Right ventricle myocardium inferior (tissue), 1 donor: ENCODE results near the gene MAST2. TPM values are rescaled to one million over a fixed set of nuclear protein-coding genes. Genes with fewer than 3 reads are reported as not detected.
"Not testable (repeated sequence)": the region's sequence is repeated elsewhere in the genome, so short reads cannot be mapped to it uniquely, and the experiment has no call there.

ENCODE experiments used
- ATAC-seq: fragments of 200-7000 bp; cut with Tn5 transposase; one replicate; pipeline ENCODE4 v1.9.1; 2020; ENCODE audit warnings: mild to moderate bottlenecking, moderate library complexity
- DNase-seq: peaks from one replicate; pipeline ENCODE4 v3.0.0; 2021; ENCODE audit errors: missing footprints
- intact Hi-C: fragments of 100-400 bp; cut with DNase I; formaldehyde crosslinking; loops from one replicate; pipeline ENCODE4 v1.11.0; 2022
- total RNA-seq: library from RNA; stranded (reverse); fragmentation: NEBNext Ultra II Directional; extraction: Animal tissue kit (Norgen Biotek cat#: 25700); gene quantifications from one replicate; pipeline ENCODE4 v1.2.1, GENCODE V29; 2021
- donor health status: DM: no; HTN: yes; CAD: no; lungs with severe emphysema.

MAST2 gene
- total RNA-seq, 1 donor from 2014 or later, result 100 TPM

DNA sequence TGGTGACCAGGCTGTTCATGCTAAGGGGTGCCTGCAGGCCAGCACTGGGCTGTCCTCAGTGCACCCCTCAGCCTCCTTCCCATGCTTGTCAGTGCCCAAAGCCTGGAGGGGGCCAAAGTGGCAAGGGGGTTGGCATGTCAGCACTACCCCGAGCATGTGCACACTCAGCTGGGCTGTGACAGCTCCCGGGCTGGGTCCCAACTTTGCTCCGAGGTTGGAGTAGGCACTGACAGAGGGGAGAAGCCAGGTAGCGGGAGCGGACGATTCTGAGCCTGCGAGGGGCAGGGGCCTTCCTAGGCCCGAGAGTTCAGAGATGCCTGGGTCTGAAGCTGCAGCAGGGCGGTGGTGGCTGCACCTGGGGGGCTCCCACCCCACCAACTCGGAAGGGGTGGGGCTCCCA is 119.0 kb downstream of the MAST2 start:
- DNase-seq (peak; percentile 83), ATAC-seq (peak; percentile 94)
- intact Hi-C loops, result no loop called here

DNA sequence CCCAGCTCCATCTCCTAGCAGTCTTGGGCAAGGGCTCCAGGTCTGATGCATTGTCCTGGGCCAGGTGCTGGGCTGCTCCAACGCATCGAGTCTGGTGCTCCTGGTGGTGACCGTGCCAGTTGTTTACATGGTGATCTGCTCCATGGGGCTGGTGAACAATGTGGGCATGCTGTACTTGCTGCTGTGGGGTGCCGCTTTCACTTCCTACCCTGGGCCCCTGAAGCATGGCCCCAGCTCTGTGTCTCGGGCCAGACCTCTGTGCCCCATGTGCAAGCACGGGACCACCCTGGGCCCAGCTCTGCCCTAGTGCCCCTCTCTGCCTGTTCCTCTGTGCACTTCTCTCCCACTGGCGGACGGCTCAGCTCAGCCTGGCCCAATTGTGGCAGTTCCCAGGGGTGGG is 119.4 kb downstream of the MAST2 start:
- ATAC-seq (peak; percentile 11), DNase-seq (no peak)
- intact Hi-C loops, result no loop called here

DNA sequence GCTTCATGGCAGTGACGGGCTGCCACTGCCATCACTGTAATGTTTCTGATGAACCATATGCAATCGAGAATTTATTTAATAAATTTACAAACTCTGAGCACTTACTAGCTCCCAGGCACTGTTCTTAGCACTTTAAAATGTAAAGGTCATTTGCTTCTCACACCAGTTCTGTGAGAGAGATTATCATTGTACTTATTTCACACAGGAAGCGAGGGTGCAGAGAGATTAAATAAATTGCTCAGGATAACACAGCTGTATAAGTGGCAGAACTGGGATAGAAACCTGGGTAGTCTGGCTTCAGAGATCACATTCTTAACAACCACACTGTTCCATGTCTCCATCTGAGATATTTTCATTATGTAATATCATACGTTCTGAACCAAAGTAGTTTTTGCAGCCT is 119.9 kb downstream of the MAST2 start:
- intact Hi-C loops, result no loop called here
- DNase-seq, result no peak
- ATAC-seq, result no peak

DNA sequence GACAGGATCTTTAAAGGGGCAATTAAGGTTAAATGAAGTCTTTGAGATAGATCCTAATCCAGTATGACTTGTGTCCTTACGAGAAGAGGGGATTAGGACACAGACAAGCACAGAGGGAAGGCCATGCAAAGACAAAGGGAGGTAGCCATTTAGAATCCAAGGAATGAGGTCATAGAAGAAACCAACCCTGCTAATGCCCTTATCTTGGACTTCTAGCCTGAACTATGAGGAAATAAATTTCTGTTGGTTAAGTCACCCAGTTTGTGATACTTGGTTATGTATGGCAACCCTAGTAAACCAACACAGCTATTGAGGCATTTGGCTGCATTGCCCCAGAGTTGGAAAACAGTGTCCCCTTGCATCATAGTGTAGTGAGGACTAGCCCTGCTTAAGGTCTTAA is 121.3 kb downstream of the MAST2 start:
- intact Hi-C loops, result no loop called here
- ATAC-seq, result no peak

DNA sequence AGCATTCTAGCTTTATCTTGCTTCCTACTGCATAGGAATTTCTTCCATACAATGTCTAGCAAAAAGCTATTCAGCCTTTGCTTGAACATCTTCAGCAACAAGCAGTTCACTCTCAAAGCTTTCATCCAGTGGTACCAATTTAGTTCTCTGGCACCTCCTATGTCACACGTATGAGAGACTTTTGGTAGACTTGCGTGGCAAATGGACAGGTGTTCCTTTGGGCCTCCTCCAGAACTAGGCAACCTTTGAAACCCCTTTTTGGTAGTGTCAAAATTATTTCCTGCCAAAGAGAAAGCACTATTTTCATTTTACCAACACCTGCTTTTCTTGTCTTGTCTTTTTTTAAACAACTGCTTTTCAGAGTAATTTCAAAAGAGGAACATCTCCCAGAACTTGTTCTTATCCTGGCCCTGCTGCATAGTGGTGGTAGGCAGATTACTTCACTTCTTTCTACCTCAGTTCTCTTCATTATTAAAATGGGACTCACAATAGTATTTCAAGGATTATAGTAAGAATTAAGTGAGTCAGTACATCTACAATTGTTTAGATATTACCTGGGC is 122.4 kb downstream of the MAST2 start:
- intact Hi-C loops, result no loop called here
- no peak for ATAC-seq

More for the DNA sequence above, 121.3 kb downstream of the MAST2 start:
- no peak for DNase-seq

DNA sequence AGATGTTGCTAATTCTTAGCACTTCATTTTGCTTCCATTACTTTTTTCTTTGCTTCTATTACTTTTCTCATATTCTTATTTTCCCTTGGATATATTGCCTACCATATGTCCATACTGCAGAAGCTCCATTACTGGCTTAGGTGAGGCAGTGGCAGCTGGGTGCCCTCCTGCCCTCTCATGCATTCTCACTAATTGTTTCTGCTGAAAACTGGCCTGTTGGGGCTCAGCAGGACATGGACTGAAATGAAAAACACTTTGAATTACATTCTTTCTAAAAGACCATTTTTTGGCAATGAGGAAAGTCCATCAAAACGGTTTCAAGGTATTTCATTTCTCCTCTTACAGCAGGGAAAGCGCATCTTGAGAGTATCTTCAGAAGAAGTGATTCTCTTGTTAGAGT is 122.9 kb downstream of the MAST2 start:
- ATAC-seq, result no peak
- DNase-seq, result no peak
- intact Hi-C loops, result no loop called here

More for the DNA sequence above, 122.4 kb downstream of the MAST2 start:
- DNase-seq, result no peak

DNA sequence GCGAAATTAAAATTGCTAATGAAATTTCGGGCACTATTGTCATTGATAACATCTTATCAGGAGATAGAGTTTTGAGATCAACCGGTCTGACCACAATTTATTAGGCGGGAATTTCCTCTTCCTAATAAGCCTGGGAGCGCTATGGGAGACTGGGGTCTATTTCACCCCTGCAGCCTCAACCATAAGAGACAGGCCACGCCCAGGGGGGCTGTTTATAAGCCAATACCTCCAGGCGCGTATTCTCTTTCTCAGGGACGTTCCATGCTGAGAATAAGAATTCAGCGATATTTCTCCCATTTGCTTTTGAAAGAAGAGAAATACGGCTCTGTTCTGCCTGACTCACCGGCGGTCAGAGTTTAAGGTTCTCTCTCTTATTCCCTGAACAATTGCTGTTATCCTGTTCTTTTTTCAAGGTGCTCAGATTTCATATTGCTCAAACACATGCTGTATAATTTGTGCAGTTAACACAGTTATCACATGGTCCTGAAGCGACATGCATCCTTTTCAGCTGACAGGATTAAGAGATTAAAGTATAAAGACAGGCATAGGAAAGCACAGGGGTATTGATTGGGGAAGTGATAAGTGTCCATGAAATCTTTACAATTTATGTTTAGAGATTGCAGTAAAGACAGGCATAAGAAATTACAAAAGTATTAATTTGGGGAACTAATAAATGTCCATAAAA is 124.0 kb downstream of the MAST2 start:
- DNase-seq, intact Hi-C loops, ATAC-seq: not testable (repeated sequence)

DNA sequence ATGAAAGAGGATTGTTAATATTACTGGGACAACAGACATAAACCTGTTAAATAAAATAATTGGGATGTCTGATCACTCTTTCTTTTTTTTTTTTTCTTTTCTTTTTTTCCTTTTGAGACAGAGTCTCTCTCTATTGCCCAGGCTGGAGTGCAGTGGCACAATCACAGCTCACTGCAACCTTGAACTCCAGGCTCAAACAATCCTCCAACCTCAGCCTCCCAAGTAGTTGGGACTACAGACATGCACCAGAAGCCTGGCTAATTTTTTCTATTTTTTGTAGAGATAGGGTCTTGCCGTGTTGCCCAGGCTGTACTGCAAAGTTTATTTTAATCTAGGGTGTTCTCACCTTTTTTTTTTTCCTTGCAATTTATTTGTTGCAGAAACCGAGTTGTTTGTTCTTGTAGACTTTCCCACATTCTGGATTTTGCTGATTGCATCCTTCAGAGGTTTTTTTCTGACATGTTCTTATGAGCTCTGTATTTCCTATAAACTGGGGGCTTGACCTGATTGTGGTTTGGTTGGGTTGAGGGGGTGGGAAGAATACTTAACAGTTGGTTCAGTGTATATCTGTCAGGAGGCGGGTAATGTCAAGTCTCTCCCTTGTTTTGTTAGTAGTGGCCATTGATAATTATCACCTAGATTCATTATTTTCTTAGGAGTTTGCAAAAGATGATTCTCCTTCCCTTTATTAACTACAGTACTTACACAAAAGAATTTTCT is 125.2 kb downstream of the MAST2 start:
- intact Hi-C loops, result no loop called here
- ATAC-seq (no peak), DNase-seq (no peak)

DNA sequence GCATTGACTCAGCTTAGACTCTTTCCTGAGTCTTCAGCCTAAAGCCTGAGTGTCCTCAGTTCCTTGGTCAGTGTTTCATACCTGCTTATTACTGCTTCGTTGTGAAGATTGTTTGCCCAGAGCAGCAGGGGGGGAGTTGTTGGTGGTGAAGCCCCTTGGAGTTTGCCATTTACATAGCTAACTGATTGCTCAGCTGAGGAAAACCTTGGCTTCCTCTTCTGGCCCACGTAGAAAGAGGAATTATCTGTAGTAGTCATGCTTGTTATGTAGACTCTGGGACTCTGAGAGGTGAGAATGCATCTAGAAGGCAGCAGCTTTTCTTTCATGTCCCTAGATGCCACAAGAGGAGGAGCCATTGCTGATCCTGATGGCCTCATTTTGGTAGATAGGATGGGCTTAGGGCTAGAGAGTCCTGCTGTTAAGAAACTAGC is 125.9 kb downstream of the MAST2 start:
- intact Hi-C loops, result no loop called here
- DNase-seq (no peak), ATAC-seq (no peak)

DNA sequence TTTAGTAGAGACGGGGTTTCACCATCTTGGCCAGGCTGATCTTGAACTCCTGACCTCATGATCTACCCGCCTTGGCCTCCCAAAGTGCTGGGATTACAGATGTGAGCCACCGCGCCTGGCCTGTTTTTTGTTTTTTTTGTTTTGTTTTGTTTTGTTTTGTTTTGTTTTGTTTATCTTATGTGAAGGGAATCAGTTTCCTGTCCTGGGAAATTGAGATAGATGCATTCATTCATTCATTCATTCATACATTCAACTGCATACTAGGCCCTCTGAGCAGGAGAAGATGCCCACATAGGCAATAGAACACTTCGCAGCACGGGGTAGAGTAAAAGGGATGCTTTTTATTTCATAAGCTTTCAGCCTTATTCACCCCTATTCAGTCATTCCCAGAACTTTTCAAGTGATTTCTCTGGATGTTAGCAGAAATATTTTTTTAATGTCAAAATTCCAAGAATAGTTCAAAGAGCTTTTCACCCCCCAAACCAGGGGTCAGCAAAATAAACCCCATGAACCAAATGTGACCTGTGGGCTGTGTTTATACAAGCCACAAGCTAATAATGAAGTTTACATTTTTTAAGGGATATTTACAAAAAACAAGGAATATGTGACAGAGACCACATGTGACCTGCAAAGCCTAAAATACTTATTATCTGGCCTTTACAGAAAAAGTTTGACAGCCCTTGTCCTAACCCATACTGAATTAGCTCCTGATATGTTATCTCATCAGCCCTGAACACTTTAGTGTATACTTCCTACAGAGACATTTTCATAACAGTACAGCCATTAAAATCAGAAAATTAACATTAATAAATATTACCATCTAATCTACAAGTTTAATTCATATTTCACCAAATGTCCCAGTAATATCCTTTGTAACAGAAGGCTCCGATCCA is 127.1 kb downstream of the MAST2 start:
- DNase-seq (no peak), ATAC-seq (no peak)
- intact Hi-C loops, result no loop called here

DNA sequence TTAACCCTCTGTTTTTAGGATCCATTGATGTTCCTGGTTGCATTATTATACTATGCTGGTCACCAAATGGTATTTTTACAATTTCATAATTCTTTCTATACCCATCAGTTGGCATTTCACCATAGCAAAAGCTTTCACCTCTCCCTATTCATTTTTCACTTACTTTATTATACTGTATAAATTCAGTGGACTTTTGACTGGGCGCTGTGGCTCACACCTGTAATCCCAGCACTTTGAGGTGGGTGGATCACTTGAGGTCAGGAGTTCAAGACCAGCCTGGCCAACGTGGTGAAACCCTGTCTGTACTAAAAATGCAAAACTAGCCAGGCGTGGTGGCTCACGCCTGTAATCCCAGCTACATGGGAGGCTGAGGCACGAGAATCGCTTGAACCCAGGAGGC is 128.8 kb downstream of the MAST2 start:
- ATAC-seq, intact Hi-C loops, DNase-seq: not testable (repeated sequence)

DNA sequence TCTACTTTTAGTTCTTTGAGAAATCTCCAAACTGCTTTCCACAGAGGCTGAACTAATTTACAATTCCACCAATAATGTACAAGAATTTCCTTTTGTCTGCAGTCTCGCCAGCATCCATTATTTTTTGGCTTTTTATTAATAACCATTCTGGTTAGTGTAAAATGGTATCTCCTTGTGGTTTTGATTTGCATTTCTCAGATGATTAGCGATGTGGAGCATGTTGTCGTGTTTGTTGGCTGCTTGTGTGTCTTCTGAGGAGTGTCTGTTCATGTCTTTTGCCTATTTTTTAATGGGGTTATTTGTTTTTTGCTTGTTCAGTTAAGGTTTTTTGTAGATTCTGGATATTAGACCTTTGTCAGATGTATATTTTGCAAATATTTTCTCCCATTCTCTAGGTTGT is 131.5 kb downstream of the MAST2 start:
- ATAC-seq (no peak), DNase-seq (no peak)
- intact Hi-C loops, result no loop called here

DNA sequence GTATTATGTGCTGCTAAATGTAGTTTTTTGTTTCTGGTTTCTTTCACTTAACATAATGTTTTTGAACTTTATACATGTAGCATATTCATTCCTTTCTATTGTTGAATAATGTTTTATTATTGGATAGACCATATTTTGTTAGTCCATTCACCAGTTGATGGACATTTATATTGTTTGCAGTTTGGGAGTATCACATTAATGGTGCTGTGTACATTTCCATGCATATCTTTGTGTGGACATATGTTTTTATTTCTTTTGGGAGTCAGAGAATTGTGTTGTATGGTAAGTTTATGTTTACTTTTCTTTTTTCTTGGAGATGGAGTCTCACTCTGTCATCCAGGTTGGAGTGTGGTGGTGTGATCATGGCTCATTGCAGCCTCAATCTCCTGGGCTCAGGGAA is 134.6 kb downstream of the MAST2 start:
- intact Hi-C loops, result no loop called here
- no peak for DNase-seq
- no peak for ATAC-seq

DNA sequence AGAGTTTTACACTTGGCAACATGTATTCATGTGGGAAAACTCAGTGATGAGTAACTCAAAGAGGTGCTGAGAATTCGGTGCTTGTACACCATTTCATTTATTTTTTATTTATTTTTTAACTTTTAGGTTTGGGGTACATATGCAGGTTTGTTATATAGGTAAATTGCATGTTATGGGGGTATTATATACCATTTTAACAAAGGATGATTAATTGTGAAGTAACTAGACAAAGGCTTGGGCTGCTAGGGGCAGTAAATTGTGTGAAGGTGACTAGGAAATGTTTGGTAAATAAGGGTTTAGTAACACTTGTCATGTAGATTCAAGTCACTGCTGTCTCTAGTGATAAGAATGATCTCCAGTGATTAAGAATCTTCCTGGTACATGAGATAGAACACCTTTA is 139.0 kb downstream of the MAST2 start:
- no peak for DNase-seq
- ATAC-seq, result no peak
- intact Hi-C loops, result no loop called here

DNA sequence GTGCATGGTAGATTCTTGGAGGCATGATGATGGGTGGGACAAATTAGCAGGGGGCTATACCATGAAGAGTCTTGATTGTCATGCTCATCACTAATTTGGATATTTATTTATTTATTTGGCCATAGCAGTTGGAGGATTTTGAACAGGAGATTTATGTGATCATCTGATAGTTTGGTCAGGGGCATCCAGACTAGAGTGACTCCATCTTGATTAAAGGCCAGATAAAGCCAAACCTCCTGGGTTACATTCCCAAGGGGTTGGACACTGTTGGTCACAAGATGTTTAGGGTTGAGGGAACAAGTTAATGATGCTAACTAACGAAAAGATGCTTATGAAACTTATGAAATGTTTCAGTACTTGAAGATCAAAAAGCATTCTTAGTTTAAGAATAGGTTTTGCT is 139.8 kb downstream of the MAST2 start:
- DNase-seq, result no peak
- intact Hi-C loops, result no loop called here
- ATAC-seq, result no peak

DNA sequence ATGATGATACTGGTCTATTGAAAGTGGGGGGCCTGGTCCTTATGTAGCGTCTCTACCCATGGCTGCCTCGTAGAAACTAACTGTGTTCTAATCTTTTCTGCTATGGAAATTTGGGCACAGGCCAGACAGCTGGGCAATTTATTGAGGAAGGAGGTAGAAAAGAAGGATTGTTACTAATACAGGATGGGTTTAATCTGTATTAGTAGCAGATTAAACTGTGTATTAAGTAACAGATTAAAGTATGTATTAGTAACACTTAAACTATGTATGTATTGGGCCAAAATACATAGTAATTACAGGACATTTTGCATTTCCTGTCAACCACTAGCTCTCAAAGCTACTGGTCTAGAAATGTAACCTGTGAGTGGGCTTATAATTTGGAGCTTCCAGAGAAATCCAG is 142.0 kb downstream of the MAST2 start:
- DNase-seq (no peak), ATAC-seq (no peak)
- intact Hi-C loops, result no loop called here

DNA sequence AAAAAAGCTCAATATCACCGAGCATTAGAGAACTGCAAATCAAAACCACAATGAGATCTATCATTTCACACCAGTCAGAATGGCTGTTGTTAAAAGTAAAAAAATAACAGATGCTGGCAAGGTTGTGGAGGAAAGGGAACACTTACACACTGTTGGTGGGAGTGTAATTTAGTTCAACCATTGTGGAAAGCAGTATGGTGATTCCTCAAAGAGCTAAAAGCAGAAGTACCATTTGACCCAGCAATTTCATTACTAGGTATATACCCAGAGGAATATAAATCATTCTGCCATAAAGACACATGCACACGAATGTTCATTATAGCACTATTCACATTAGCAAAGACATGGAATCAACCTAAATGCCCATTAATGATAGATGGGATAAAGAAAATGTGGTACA is 146.1 kb downstream of the MAST2 start:
- intact Hi-C loops, ATAC-seq, DNase-seq: not testable (repeated sequence)

DNA sequence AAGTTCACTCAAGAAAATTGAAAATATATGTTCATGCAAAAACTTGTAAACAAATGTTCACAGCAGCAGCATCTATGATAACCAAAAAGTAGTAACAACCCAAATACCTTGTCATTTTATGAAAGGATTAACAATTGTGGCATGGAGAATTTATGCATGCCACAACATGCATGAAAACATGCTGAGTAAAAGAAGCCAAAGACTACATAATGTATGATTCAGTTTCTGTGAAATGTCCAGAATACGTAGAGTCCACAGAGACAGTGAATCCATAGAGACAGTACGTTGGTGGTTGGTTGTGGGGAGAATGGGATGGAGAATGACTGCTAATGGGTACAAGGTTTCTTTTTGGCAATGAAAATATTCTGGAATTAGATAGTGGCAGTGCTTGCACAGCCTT is 148.7 kb downstream of the MAST2 start:
- no peak for DNase-seq
- no peak for ATAC-seq
- intact Hi-C loops, result no loop called here
